ENCODE data around the gene HINFP.

GRCh38 chr11:119167933-119168332 is 46.6 kb downstream of the HINFP start:
- no peak for TF ChIP-seq POLR2A (IDR thresholded peaks at IDR 0.05)
- TF ChIP-seq, protein P1, sequence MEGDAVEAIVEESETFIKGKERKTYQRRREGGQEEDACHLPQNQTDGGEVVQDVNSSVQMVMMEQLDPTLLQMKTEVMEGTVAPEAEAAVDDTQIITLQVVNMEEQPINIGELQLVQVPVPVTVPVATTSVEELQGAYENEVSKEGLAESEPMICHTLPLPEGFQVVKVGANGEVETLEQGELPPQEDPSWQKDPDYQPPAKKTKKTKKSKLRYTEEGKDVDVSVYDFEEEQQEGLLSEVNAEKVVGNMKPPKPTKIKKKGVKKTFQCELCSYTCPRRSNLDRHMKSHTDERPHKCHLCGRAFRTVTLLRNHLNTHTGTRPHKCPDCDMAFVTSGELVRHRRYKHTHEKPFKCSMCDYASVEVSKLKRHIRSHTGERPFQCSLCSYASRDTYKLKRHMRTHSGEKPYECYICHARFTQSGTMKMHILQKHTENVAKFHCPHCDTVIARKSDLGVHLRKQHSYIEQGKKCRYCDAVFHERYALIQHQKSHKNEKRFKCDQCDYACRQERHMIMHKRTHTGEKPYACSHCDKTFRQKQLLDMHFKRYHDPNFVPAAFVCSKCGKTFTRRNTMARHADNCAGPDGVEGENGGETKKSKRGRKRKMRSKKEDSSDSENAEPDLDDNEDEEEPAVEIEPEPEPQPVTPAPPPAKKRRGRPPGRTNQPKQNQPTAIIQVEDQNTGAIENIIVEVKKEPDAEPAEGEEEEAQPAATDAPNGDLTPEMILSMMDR (IDR thresholded peaks at IDR 0.05), result no peak

All from Peyer's patch (tissue), 4 donors.